HepG2 (cell line): ENCODE data around the gene MARK4. TPM values are rescaled to one million over a fixed set of nuclear protein-coding genes. Genes with fewer than 3 reads are reported as not detected.

ENCODE experiments used
- ATAC-seq: fragments of 200-7000 bp; cut with Tn5 transposase; 3 replicates; pipeline ENCODE4 v1.9.1; 2020; ENCODE audit warnings: mild to moderate bottlenecking, moderate library complexity
- BruUV-seq: library from RNA; stranded (reverse); fragments of 400-500 nt; replicated peaks from 2 replicates; lab custom pipeline; 2021; lab: Mats Ljungman, UMichigan
- CTCF ChIA-PET: fragments of 300-600 bp; formaldehyde crosslinking; extraction: SDS; loops from one replicate; lab custom pipeline; 2021; ENCODE audit warnings: low total read pairs, inconsistent platforms, low intra/inter-chr PET ratio; lab: Yijun Ruan, JAX
- POLR2A ChIA-PET: fragments of 350-600 bp; sonication (Branson Sonifier 250); formaldehyde crosslinking; loops from one replicate; lab custom pipeline; 2020; ENCODE audit warnings: antibody characterized with exemption, inconsistent platforms; lab: Yijun Ruan, JAX
- DNase-seq: peaks from one replicate; pipeline ENCODE4 v3.0.0-alpha.2; 2015; ENCODE audit warnings: low spot score
- FAIRE-seq: peaks from 3 replicates; lab custom pipeline; 2011; peaks lifted over from hg19 to GRCh38; lab: Jason Lieb, UNC
- H2AFZ ChIP-seq: one replicate; pipeline ENCODE4 v1.6.1; 2011; ENCODE audit warnings: low read length, inconsistent platforms
- H3K27ac ChIP-seq: fragments of 300-600 bp; 3 replicates; pipeline ENCODE4 v1.8.0; 2011; ENCODE audit warnings: mixed run types, mild to moderate bottlenecking, mixed read lengths, low read length, inconsistent platforms; ENCODE audit not compliant: insufficient read depth; ENCODE audit errors: extremely low read length
- H3K27me3 ChIP-seq, 2 experiments: fragments of 200-600 bp in 1 of 2; 2 replicates in 1 of 2; 3 replicates in 1 of 2; pipeline versions ENCODE4 v1.6.0 to v1.8.0; 2011; ENCODE audit warnings: low read length in 2 of 2, mild to moderate bottlenecking in 2 of 2, moderate library complexity in 2 of 2, inconsistent platforms in 1 of 2; ENCODE audit not compliant: insufficient read depth in 2 of 2, control insufficient read depth in 1 of 2
- H3K36me3 ChIP-seq, 2 experiments: fragments of 200-600 bp in 1 of 2; replicated peaks in 1 of 2; 2 replicates in 1 of 2; 3 replicates in 1 of 2; pipeline versions ENCODE4 v1.5.1 to v1.8.0; 2011; ENCODE audit warnings: low read length in 2 of 2, inconsistent platforms in 1 of 2; ENCODE audit not compliant: insufficient read depth in 2 of 2, control insufficient read depth in 1 of 2
- H3K4me1 ChIP-seq: 2 replicates; pipeline ENCODE4 v1.5.1; 2012; ENCODE audit warnings: low read length, inconsistent platforms; ENCODE audit not compliant: insufficient read depth
- H3K4me2 ChIP-seq: 2 replicates; pipeline ENCODE4 v1.6.0; 2011; ENCODE audit warnings: low read depth, low read length, inconsistent platforms
- H3K4me3 ChIP-seq, 3 experiments: fragments of 200-600 bp in 1 of 3; sonication (generic), shearing (Covaris generic) in 1 of 3; replicated peaks in 1 of 3; 2 replicates each; pipeline ENCODE4 v1.5.1; 2011 to 2016; ENCODE audit warnings: low read length in 3 of 3, inconsistent platforms in 2 of 3, low read depth in 2 of 3, mild to moderate bottlenecking in 2 of 3, control low read depth in 1 of 3, mixed read lengths in 1 of 3; ENCODE audit not compliant: insufficient read depth in 1 of 3
- H3K79me2 ChIP-seq: one replicate; pipeline ENCODE4 v1.6.1; 2011; ENCODE audit warnings: low read length, inconsistent platforms; ENCODE audit not compliant: insufficient read depth
- H3K9ac ChIP-seq: 2 replicates; pipeline ENCODE4 v1.6.0; 2011; ENCODE audit warnings: mild to moderate bottlenecking, low read depth, low read length, inconsistent platforms; ENCODE audit not compliant: insufficient read depth
- H3K9me3 ChIP-seq: 2 replicates; pipeline ENCODE4 v1.5.1; 2012; ENCODE audit warnings: mild to moderate bottlenecking, low read length
- H4K20me1 ChIP-seq: 2 replicates; pipeline ENCODE4 v1.6.0; 2011; ENCODE audit warnings: inconsistent platforms, mild to moderate bottlenecking, low read length, moderate library complexity; ENCODE audit not compliant: insufficient read depth
- CERS6 ChIP-seq: sonication (generic); formaldehyde crosslinking; IDR thresholded peaks from 2 replicates; pipeline ENCODE4 v1.5.0; 2020; ENCODE audit warnings: missing genetic modification reagents
- FOSL2 ChIP-seq: sonication (generic); formaldehyde crosslinking; IDR thresholded peaks from 2 replicates; pipeline ENCODE4 v1.4.0; 2020; ENCODE audit warnings: missing genetic modification reagents
- KDM1A ChIP-seq: IDR thresholded peaks from 2 replicates; pipeline ENCODE4 v1.6.1; 2016; ENCODE audit warnings: missing compliant biosample characterization
- ZMYM3 ChIP-seq: sonication (generic); formaldehyde crosslinking; IDR thresholded peaks from 2 replicates; pipeline ENCODE4 v1.5.1; 2020; ENCODE audit warnings: mild to moderate bottlenecking, missing genetic modification reagents
- ZNF331 ChIP-seq: sonication (generic); formaldehyde crosslinking; IDR thresholded peaks from 2 replicates; pipeline ENCODE4 v1.4.0; 2020; ENCODE audit warnings: missing genetic modification reagents
- ZNF629 ChIP-seq: sonication (generic); formaldehyde crosslinking; conservative IDR thresholded peaks from 2 replicates; pipeline ENCODE4 v1.5.0; 2020; ENCODE audit warnings: missing genetic modification reagents
- WGBS: methylation state at CpG from one replicate; pipeline ENCODE4 v1.1.6; 2017; ENCODE audit warnings: low lambda C conversion rate; 5-methylcytosine and 5-hydroxymethylcytosine counted together
- in situ Hi-C: cut with HindIII; loops from 2 replicates; pipeline ENCODE4 v1.10.0; 2017; ENCODE audit warnings: low pct_unique_long_range_greater_than_20kb; ENCODE audit not compliant: extremely low pct_ligation_motif_present
- intact Hi-C: fragments of 100-400 bp; cut with micrococcal nuclease; formaldehyde crosslinking; loops from one replicate; pipeline ENCODE4 v1.10.0; 2022; ENCODE audit not compliant: unreplicated experiment
- polyA plus RNA-seq, 8 experiments: library from polyadenylated mRNA; depleted of rRNA in 3 of 8; stranded (reverse) in 7 of 8; unstranded in 1 of 8; fragments of >200 nt; fragmentation: Illumina TruSeq in 4 of 8; extraction: Trizol in 4 of 8; gene quantifications; 2 replicates each; pipeline versions ENCODE4 v1.2.1 to v1.2.3, GENCODE V29; 2011 to 2016; ENCODE audit warnings: low read depth in 4 of 8, missing spikeins in 1 of 8, mixed read lengths in 1 of 8; ENCODE audit not compliant: insufficient read depth in 1 of 8
- total RNA-seq, 5 experiments: library from RNA; depleted of rRNA; stranded (reverse); fragments of >200 nt; fragmentation: Illumina TruSeq; extraction: Trizol; gene quantifications; 2 replicates each; pipeline ENCODE4 v1.2.3, GENCODE V29; 2016; ENCODE audit warnings: low read depth in 1 of 5

Gene MARK4
- total and polyA plus RNA-seq, 2 of the 13 experiments (the other 11 are each of a cell fraction or from before 2014, with no cell fraction given) = 7.0 to 12.2 TPM

- Histone ChIP-seq H3K9me3 (no peaks in the 10 kb centered on the region), H2AFZ (no peak overlapping the region), H3K27ac (peak overlapping the region; percentile 17), H3K4me2 (no peak overlapping the region), H3K9ac (no peak overlapping the region)
- 93% methylated on average over 11 of the region's 21 CpGs for WGBS
- no peak for DNase-seq
- CTCF ChIA-PET = no interaction called here
- peak; percentile 96 for TF ChIP-seq ZNF629 (CRISPR knock-in tag)
- TF ChIP-seq ZMYM3 (CRISPR knock-in tag) = peak; percentile 74
- no peak for TF ChIP-seq CERS6 (CRISPR knock-in tag)
- peak; percentile 19; the same call in 1 of the 2 replicates for TF ChIP-seq KDM1A (CRISPR knock-in tag)
- TF ChIP-seq, all 625 proteins: peak for 3
- Histone ChIP-seq H3K79me2 (no peaks in the 10 kb centered on the region), H3K4me3 (no peak overlapping the region), H3K4me1 (peaks cover 48% of the 10 kb centered on the region), H3K27me3 (no peaks in the 10 kb centered on the region), H3K36me3 (peaks cover 15% of the 10 kb centered on the region in 2 experiments; a peak in 4 of 5 replicates), H4K20me1 (no peaks in the 10 kb centered on the region)
- FAIRE-seq = no peak
- intact Hi-C loops = no loop called here
- no TSS peak for BruUV-seq
- in situ Hi-C loops = no loop called here
- no peak for ATAC-seq
- POLR2A ChIA-PET = no interaction called here
Measured at GRCh38 chr19:45271098-45271734, 20.1 kb downstream of the MARK4 start.

GRCh38 chr19:45271735-45272108 is 20.7 kb downstream of the MARK4 start:
- no TSS peak for BruUV-seq
- in situ Hi-C loops = no loop called here
- H4K20me1 ChIP-seq = no peaks in the 10 kb centered on the region
- CTCF ChIA-PET = no interaction called here
- peaks cover 13 to 15% of the 10 kb centered on the region in 2 experiments; a peak in 4 of 5 replicates for H3K36me3 ChIP-seq
- peaks cover 54% of the 10 kb centered on the region for H3K4me1 ChIP-seq
- peak; percentile 25 for DNase-seq
- TF ChIP-seq FOSL2 (CRISPR knock-in tag) (peak; percentile 50), ZMYM3 (CRISPR knock-in tag) (0 out of 2 replicates have a peak, but pooled peaks have one; percentile 18), ZNF331 (CRISPR knock-in tag) (no peak)
- TF ChIP-seq, all 625 proteins: peak for 2
- FAIRE-seq (no peak), ATAC-seq (no peak)
- no peak overlapping the region for H3K4me3 ChIP-seq
- no peak overlapping the region for H2AFZ ChIP-seq
- WGBS = 62% methylated on average over 7 of the region's 7 CpGs
- H3K9me3 ChIP-seq = no peaks in the 10 kb centered on the region
- no peaks in the 10 kb centered on the region for H3K79me2 ChIP-seq
- peak overlapping the region; percentile 80 for H3K27ac ChIP-seq
- H3K9ac ChIP-seq = no peak overlapping the region
- intact Hi-C loops = loop anchor here (2.0 kb wide), 1 partner anchor 55 kb away; no protein-coding TSS in a partner anchor
- POLR2A ChIA-PET = no interaction called here
- no peaks in the 10 kb centered on the region for H3K27me3 ChIP-seq
- H3K4me2 ChIP-seq = no peak overlapping the region
